NCI-H146 treated with DMSO at 0.1 percent for 48 hours (cell line): ENCODE results near the gene SLC12A9.

Experiments used
- DNase-seq: peaks from one replicate; lab custom pipeline; 2025; ENCODE audit not compliant: unreplicated experiment; lab: John Stamatoyannopoulos, UW

SLC12A9 gene

GRCh38 chr7:100882201-100882600 is 29.7 kb downstream of the SLC12A9 start:
- DNase-seq = no peak

GRCh38 chr7:100882785-100883526 is 30.4 kb downstream of the SLC12A9 start:
- no peak for DNase-seq

- DNase-seq = no peak
These were observed 32.4 kb downstream of the SLC12A9 start for GRCh38 chr7:100884736-100885439.

- no peak for DNase-seq
These were observed 33.1 kb downstream of the SLC12A9 start for GRCh38 chr7:100885440-100886141.

GRCh38 chr7:100886142-100886935 is 33.8 kb downstream of the SLC12A9 start:
- DNase-seq = no peak

GRCh38 chr7:100886936-100887515 is 34.5 kb downstream of the SLC12A9 start:
- no peak for DNase-seq

- no peak for DNase-seq
These were observed 35.2 kb downstream of the SLC12A9 start for GRCh38 chr7:100887516-100888290.

GRCh38 chr7:100888291-100888987 is 35.9 kb downstream of the SLC12A9 start:
- DNase-seq = no peak

- DNase-seq = no peak
These were observed 36.7 kb downstream of the SLC12A9 start, which contains the start of gene UFSP1 for GRCh38 chr7:100888988-100889750. TSS of gene UFSP1 (minus strand) at chr7:100889715. CDS start at chr7:100889271, 444 bp downstream.

- no peak for DNase-seq
These were observed 38.4 kb downstream of the SLC12A9 start for GRCh38 chr7:100890653-100891567.

GRCh38 chr7:100891568-100892247 is 39.2 kb downstream of the SLC12A9 start:
- no peak for DNase-seq

- DNase-seq = no peak
These were observed 40.1 kb downstream of the SLC12A9 start for GRCh38 chr7:100892364-100893317.

- no peak for DNase-seq
These were observed 40.9 kb downstream of the SLC12A9 start for GRCh38 chr7:100893318-100893895.

GRCh38 chr7:100893910-100894721 is 41.6 kb downstream of the SLC12A9 start:
- no peak for DNase-seq
